ENCODE results near the gene SLC17A5. TPM values are rescaled to one million over a fixed set of nuclear protein-coding genes. Genes with fewer than 3 reads are reported as not detected.

The SLC17A5 gene
- total and polyA plus RNA-seq, 2 donors from 2014 or later: 15.5 to 18.2 TPM

GRCh38 chr6:73671911-73672685 lies 18.3 kb upstream of the SLC17A5 start:
- Histone ChIP-seq H3K9ac (ENCODE audit: low read length in 3 of 3) (no peak overlapping the region), H3K9me3 (ENCODE audit: control insufficient read depth in 2 of 3, insufficient read depth in 1 of 3, low read length in 3 of 3) (no peaks in the 10 kb centered on the region), H3K27ac (ENCODE audit: low read depth in 2 of 2, low read length in 2 of 2) (no peak overlapping the region), H3K4me3 (ENCODE audit: low read length in 3 of 3) (no peak overlapping the region), H3K4me1 (ENCODE audit: control insufficient read depth in 2 of 3, insufficient read depth in 2 of 3, low read depth in 1 of 3, low read length in 3 of 3) (no peaks in the 10 kb centered on the region), H3K27me3 (ENCODE audit: control insufficient read depth, insufficient read depth, low read length) (no peaks in the 10 kb centered on the region), H3K36me3 (ENCODE audit: control insufficient read depth in 2 of 3, insufficient read depth in 3 of 3, low read length in 3 of 3) (no peaks in the 10 kb centered on the region)
- TF ChIP-seq CTCF (IDR thresholded peaks at IDR 0.05; ENCODE audit: borderline replicate concordance, extremely low read depth, insufficient read depth): no peak
- intact Hi-C loops (cut with DNase I): no loop called here
- FAIRE-seq (no peak), DNase-seq (no peak)

GRCh38 chr6:73669005-73669404 lies 15.2 kb upstream of the SLC17A5 start:
- no peak for TF ChIP-seq CTCF (IDR thresholded peaks at IDR 0.05; ENCODE audit: borderline replicate concordance, extremely low read depth, insufficient read depth)
- H3K27me3 ChIP-seq (ENCODE audit: control insufficient read depth, insufficient read depth, low read length): no peaks in the 10 kb centered on the region
- H3K9me3 ChIP-seq (ENCODE audit: control insufficient read depth in 2 of 3, insufficient read depth in 1 of 3, low read length in 3 of 3): no peaks in the 10 kb centered on the region
- no peak overlapping the region for H3K9ac ChIP-seq (ENCODE audit: low read length in 3 of 3)
- FAIRE-seq (no peak), DNase-seq (no peak)
- H3K4me1 ChIP-seq (ENCODE audit: control insufficient read depth in 2 of 3, insufficient read depth in 2 of 3, low read depth in 1 of 3, low read length in 3 of 3): no peaks in the 10 kb centered on the region
- no peaks in the 10 kb centered on the region for H3K36me3 ChIP-seq (ENCODE audit: control insufficient read depth in 2 of 3, insufficient read depth in 3 of 3, low read length in 3 of 3)
- intact Hi-C loops (cut with DNase I): no loop called here
- no peak overlapping the region for H3K4me3 ChIP-seq (ENCODE audit: low read length in 3 of 3)
- H3K27ac ChIP-seq (ENCODE audit: low read depth in 2 of 2, low read length in 2 of 2): no peak overlapping the region

- Histone ChIP-seq H3K9me3 (ENCODE audit: control insufficient read depth in 2 of 3, insufficient read depth in 1 of 3, low read length in 3 of 3) (no peaks in the 10 kb centered on the region), H3K4me1 (ENCODE audit: control insufficient read depth in 2 of 3, insufficient read depth in 2 of 3, low read depth in 1 of 3, low read length in 3 of 3) (no peaks in the 10 kb centered on the region), H3K27ac (ENCODE audit: low read depth in 2 of 2, low read length in 2 of 2) (no peak overlapping the region), H3K36me3 (ENCODE audit: control insufficient read depth in 2 of 3, insufficient read depth in 3 of 3, low read length in 3 of 3) (no peaks in the 10 kb centered on the region), H3K27me3 (ENCODE audit: control insufficient read depth, insufficient read depth, low read length) (no peaks in the 10 kb centered on the region), H3K9ac (ENCODE audit: low read length in 3 of 3) (no peak overlapping the region), H3K4me3 (ENCODE audit: low read length in 3 of 3) (no peak overlapping the region)
- DNase-seq: no peak
- intact Hi-C loops (cut with DNase I): no loop called here
- no peak for FAIRE-seq
- no peak for TF ChIP-seq CTCF (IDR thresholded peaks at IDR 0.05; ENCODE audit: borderline replicate concordance, extremely low read depth, insufficient read depth)
Observed at GRCh38 chr6:73667798-73668197, 14.0 kb upstream of the SLC17A5 start.

All from kidney (tissue), 14 donors.